BE2C (cell line): ENCODE data around the gene DSG4.

Experiments
- DNase-seq: peaks from one replicate; pipeline ENCODE4 v3.0.0-alpha.2; 2020
- H3K27me3 ChIP-seq: fragments of 250-450 bp; sonication (Bioruptor Pico); 2 replicates; pipeline ENCODE4 v1.5.1; 2020; ENCODE audit warnings: mild to moderate bottlenecking
- H3K36me3 ChIP-seq: fragments of 250-450 bp; sonication (Bioruptor Pico); 2 replicates; pipeline ENCODE4 v1.5.1; 2020; ENCODE audit warnings: mild to moderate bottlenecking
- H3K4me1 ChIP-seq: fragments of 250-450 bp; sonication (Bioruptor Pico); 2 replicates; pipeline ENCODE4 v1.5.1; 2020
- H3K4me3 ChIP-seq: 2 replicates; pipeline ENCODE4 v1.5.1; 2011; ENCODE audit warnings: low read depth, low read length
- H3K9me3 ChIP-seq: fragments of 250-450 bp; sonication (Bioruptor Pico); 2 replicates; pipeline ENCODE4 v1.5.1; 2020
- CTCF ChIP-seq: IDR thresholded peaks from 2 replicates; pipeline ENCODE4 v1.5.1; 2012; ENCODE audit warnings: mild to moderate bottlenecking, low read depth, low read length

Gene DSG4

GRCh38 chr18:31444142-31444541 is 67.6 kb downstream of the DSG4 start:
- TF ChIP-seq CTCF: no peak
- DNase-seq: no peak
- Histone ChIP-seq H3K9me3 (no peaks in the 10 kb centered on the region), H3K36me3 (no peaks in the 10 kb centered on the region), H3K27me3 (no peaks in the 10 kb centered on the region), H3K4me1 (no peaks in the 10 kb centered on the region), H3K4me3 (no peak overlapping the region)

GRCh38 chr18:31445908-31446307 is 69.3 kb downstream of the DSG4 start:
- no peak for TF ChIP-seq CTCF
- H3K27me3 ChIP-seq: no peaks in the 10 kb centered on the region
- no peaks in the 10 kb centered on the region for H3K4me1 ChIP-seq
- H3K36me3 ChIP-seq: no peaks in the 10 kb centered on the region
- no peak overlapping the region for H3K4me3 ChIP-seq
- no peaks in the 10 kb centered on the region for H3K9me3 ChIP-seq
- no peak for DNase-seq

GRCh38 chr18:31446854-31447253 is 70.3 kb downstream of the DSG4 start:
- Histone ChIP-seq H3K9me3 (no peaks in the 10 kb centered on the region), H3K4me1 (no peaks in the 10 kb centered on the region), H3K4me3 (no peak overlapping the region), H3K36me3 (no peaks in the 10 kb centered on the region), H3K27me3 (no peaks in the 10 kb centered on the region)
- DNase-seq: no peak
- TF ChIP-seq CTCF: no peak

- DNase-seq: no peak
- H3K4me1 ChIP-seq: no peaks in the 10 kb centered on the region
- TF ChIP-seq CTCF: no peak
- no peaks in the 10 kb centered on the region for H3K36me3 ChIP-seq
- no peak within 1 kb of the TSS for H3K4me3 ChIP-seq
- no peaks in the 10 kb centered on the region for H3K27me3 ChIP-seq
- no peaks in the 10 kb centered on the region for H3K9me3 ChIP-seq
Measured at GRCh38 chr18:31447530-31448191, 71.1 kb downstream of the DSG4 start, which contains the start of gene DSG3. TSS of gene DSG3 (plus strand) at chr18:31447741. CDS start at chr18:31447878, 137 bp downstream.

GRCh38 chr18:31450409-31450808 is 73.8 kb downstream of the DSG4 start:
- H3K4me1 ChIP-seq: no peaks in the 10 kb centered on the region
- no peak for DNase-seq
- H3K36me3 ChIP-seq: no peaks in the 10 kb centered on the region
- no peak for TF ChIP-seq CTCF
- no peak overlapping the region for H3K4me3 ChIP-seq
- no peaks in the 10 kb centered on the region for H3K9me3 ChIP-seq
- no peaks in the 10 kb centered on the region for H3K27me3 ChIP-seq

- TF ChIP-seq CTCF: no peak
Measured at GRCh38 chr18:31451625-31452024, 75.0 kb downstream of the DSG4 start.

More at GRCh38 chr18:31451625-31452024, 75.0 kb downstream of the DSG4 start:
- H3K36me3 ChIP-seq: no peaks in the 10 kb centered on the region
- no peak for DNase-seq
- H3K4me1 ChIP-seq: no peaks in the 10 kb centered on the region
- H3K27me3 ChIP-seq: no peaks in the 10 kb centered on the region
- no peak overlapping the region for H3K4me3 ChIP-seq
- H3K9me3 ChIP-seq: no peaks in the 10 kb centered on the region
